GM10266 (cell line): ENCODE results near the gene NDUFS6.

Experiments used
- DNase-seq: peaks from one replicate; pipeline ENCODE4 v3.0.0; 2012; ENCODE audit errors: extremely low spot score
- CTCF ChIP-seq: IDR thresholded peaks from 2 replicates; pipeline ENCODE4 v1.5.1; 2012; ENCODE audit warnings: mild to moderate bottlenecking, low read depth; ENCODE audit not compliant: control insufficient read depth, insufficient read depth; ENCODE audit errors: missing control alignments

NDUFS6 gene

GRCh38 chr5:1844708-1845436 is 43.7 kb downstream of the NDUFS6 start:
- DNase-seq: no peak
- TF ChIP-seq CTCF: no peak

- TF ChIP-seq CTCF: no peak
- DNase-seq: no peak
Measured at GRCh38 chr5:1845696-1846095, 44.5 kb downstream of the NDUFS6 start.

- DNase-seq: no peak
- no peak for TF ChIP-seq CTCF
Measured at GRCh38 chr5:1846583-1846982, 45.4 kb downstream of the NDUFS6 start.

- no peak for DNase-seq
Measured at GRCh38 chr5:1847056-1847455, 45.8 kb downstream of the NDUFS6 start.

GRCh38 chr5:1847611-1848010 is 46.4 kb downstream of the NDUFS6 start:
- TF ChIP-seq CTCF: no peak
- DNase-seq: no peak

More at GRCh38 chr5:1847056-1847455, 45.8 kb downstream of the NDUFS6 start:
- no peak for TF ChIP-seq CTCF

- DNase-seq: no peak
- TF ChIP-seq CTCF: no peak
Measured at GRCh38 chr5:1850324-1851154, 49.3 kb downstream of the NDUFS6 start.
